Stimulated activated effector memory CD8-positive, alpha-beta T cell treated with anti-CD3 and anti-CD28 coated beads, Interleukin-12 subunit alpha, Interleukin-12 subunit beta, amount 100 ng/mL, for 72 hours (primary cell): Measurements from ENCODE around the gene HSPB8.
"Not testable (repeated sequence)": the region's sequence is repeated elsewhere in the genome, so short reads cannot be mapped to it uniquely, and the experiment has no call there.

Experiments
- ATAC-seq: fragments of 150-1000 bp; cut with Tn5 transposase; 2 replicates; pipeline ENCODE4 v1.10.0; 2021
- DNase-seq, 2 donors: peaks; one replicate each; pipeline ENCODE4 v3.0.0; 2021 to 2022; ENCODE audit warnings: low spot score in 2 of 2
- H3K27ac Mint-ChIP-seq: one replicate; pipeline ENCODE4 v1.8.0; 2022; ENCODE audit warnings: mild to moderate bottlenecking, mixed read lengths
- H3K36me3 Mint-ChIP-seq: one replicate; pipeline ENCODE4 v1.8.0; 2022; ENCODE audit warnings: mild to moderate bottlenecking, mixed read lengths
- H3K4me1 Mint-ChIP-seq: one replicate; pipeline ENCODE4 v1.8.0; 2022; ENCODE audit warnings: mixed read lengths
- H3K4me3 Mint-ChIP-seq: one replicate; pipeline ENCODE4 v1.8.0; 2022; ENCODE audit warnings: mild to moderate bottlenecking, mixed read lengths
- H3K9me3 Mint-ChIP-seq: one replicate; pipeline ENCODE4 v1.8.0; 2022; ENCODE audit warnings: mixed read lengths

Gene HSPB8

GRCh38 chr12:119211884-119212283 is 33.2 kb downstream of the HSPB8 start:
- H3K4me1 Mint-ChIP-seq = no peaks in the 10 kb centered on the region
- no peaks in the 10 kb centered on the region for H3K36me3 Mint-ChIP-seq
- H3K4me3 Mint-ChIP-seq = no peak overlapping the region
- ATAC-seq (no peak), DNase-seq (no peak)
- no peak overlapping the region for H3K27ac Mint-ChIP-seq
- H3K9me3 Mint-ChIP-seq = no peaks in the 10 kb centered on the region

GRCh38 chr12:119216084-119216483 is 37.4 kb downstream of the HSPB8 start:
- Mint-ChIP-seq H3K4me1 (no peaks in the 10 kb centered on the region), H3K36me3 (no peaks in the 10 kb centered on the region), H3K4me3 (no peak overlapping the region), H3K27ac (no peak overlapping the region), H3K9me3 (no peaks in the 10 kb centered on the region)
- DNase-seq (no peak), ATAC-seq (no peak)

- not testable (repeated sequence) for H3K36me3 Mint-ChIP-seq, H3K4me3 Mint-ChIP-seq, H3K27ac Mint-ChIP-seq, H3K9me3 Mint-ChIP-seq, DNase-seq, H3K4me1 Mint-ChIP-seq, ATAC-seq
Measured at GRCh38 chr12:119218875-119219274, 40.1 kb downstream of the HSPB8 start.

GRCh38 chr12:119222222-119222951 is 43.7 kb downstream of the HSPB8 start:
- Mint-ChIP-seq H3K9me3 (no peaks in the 10 kb centered on the region), H3K36me3 (no peaks in the 10 kb centered on the region), H3K4me3 (no peak overlapping the region), H3K27ac (no peak overlapping the region), H3K4me1 (no peaks in the 10 kb centered on the region)
- DNase-seq = no peak
- ATAC-seq = no peak

GRCh38 chr12:119225454-119225853 is 46.7 kb downstream of the HSPB8 start:
- no peak for DNase-seq
- ATAC-seq = no peak
- Mint-ChIP-seq H3K36me3 (no peaks in the 10 kb centered on the region), H3K4me1 (no peaks in the 10 kb centered on the region), H3K27ac (no peak overlapping the region), H3K9me3 (peaks cover 3% of the 10 kb centered on the region), H3K4me3 (no peak overlapping the region)

GRCh38 chr12:119227292-119227691 is 48.6 kb downstream of the HSPB8 start:
- H3K36me3 Mint-ChIP-seq = no peaks in the 10 kb centered on the region
- H3K4me1 Mint-ChIP-seq = no peaks in the 10 kb centered on the region
- no peak overlapping the region for H3K27ac Mint-ChIP-seq
- no peak overlapping the region for H3K4me3 Mint-ChIP-seq
- no peak for ATAC-seq
- H3K9me3 Mint-ChIP-seq = peaks cover 3% of the 10 kb centered on the region
- DNase-seq = no peak

- DNase-seq (no peak), ATAC-seq (no peak)
- Mint-ChIP-seq H3K4me3 (no peak overlapping the region), H3K4me1 (no peaks in the 10 kb centered on the region), H3K27ac (no peak overlapping the region), H3K36me3 (no peaks in the 10 kb centered on the region), H3K9me3 (peaks cover 3% of the 10 kb centered on the region)
Measured at GRCh38 chr12:119229205-119229604, 50.5 kb downstream of the HSPB8 start.

GRCh38 chr12:119229837-119230236 is 51.1 kb downstream of the HSPB8 start:
- Mint-ChIP-seq H3K36me3 (no peaks in the 10 kb centered on the region), H3K9me3 (peaks cover 3% of the 10 kb centered on the region), H3K27ac (no peak overlapping the region), H3K4me1 (no peaks in the 10 kb centered on the region), H3K4me3 (no peak overlapping the region)
- ATAC-seq = no peak
- no peak for DNase-seq

GRCh38 chr12:119230807-119231206 is 52.1 kb downstream of the HSPB8 start:
- no peak for ATAC-seq
- no peaks in the 10 kb centered on the region for H3K36me3 Mint-ChIP-seq
- H3K4me1 Mint-ChIP-seq = no peaks in the 10 kb centered on the region
- H3K27ac Mint-ChIP-seq = no peak overlapping the region
- no peak for DNase-seq
- no peak overlapping the region for H3K4me3 Mint-ChIP-seq
- peaks cover 3% of the 10 kb centered on the region for H3K9me3 Mint-ChIP-seq

GRCh38 chr12:119231774-119232173 is 53.0 kb downstream of the HSPB8 start:
- Mint-ChIP-seq H3K4me1 (no peaks in the 10 kb centered on the region), H3K36me3 (no peaks in the 10 kb centered on the region), H3K4me3 (no peak overlapping the region), H3K9me3 (peaks cover 3% of the 10 kb centered on the region), H3K27ac (no peak overlapping the region)
- DNase-seq (no peak), ATAC-seq (no peak)

GRCh38 chr12:119235197-119235751 is 56.5 kb downstream of the HSPB8 start:
- ATAC-seq = no peak
- H3K9me3 Mint-ChIP-seq = peaks cover 3% of the 10 kb centered on the region

GRCh38 chr12:119236372-119236771 is 57.6 kb downstream of the HSPB8 start:
- Mint-ChIP-seq H3K4me3 (no peak overlapping the region), H3K4me1 (no peaks in the 10 kb centered on the region), H3K9me3 (peaks cover 3% of the 10 kb centered on the region), H3K36me3 (no peaks in the 10 kb centered on the region), H3K27ac (no peak overlapping the region)
- no peak for ATAC-seq
- DNase-seq = no peak

More at GRCh38 chr12:119235197-119235751, 56.5 kb downstream of the HSPB8 start:
- Mint-ChIP-seq H3K36me3 (no peaks in the 10 kb centered on the region), H3K27ac (no peak overlapping the region), H3K4me3 (no peak overlapping the region), H3K4me1 (no peaks in the 10 kb centered on the region)
- no peak for DNase-seq

GRCh38 chr12:119239040-119239439 is 60.3 kb downstream of the HSPB8 start:
- no peak for ATAC-seq

GRCh38 chr12:119241049-119241448 is 62.3 kb downstream of the HSPB8 start:
- Mint-ChIP-seq H3K4me1 (no peaks in the 10 kb centered on the region), H3K27ac (no peak overlapping the region), H3K4me3 (no peak overlapping the region), H3K9me3 (peaks cover 3% of the 10 kb centered on the region), H3K36me3 (no peaks in the 10 kb centered on the region)
- ATAC-seq (no peak), DNase-seq (no peak)

More at GRCh38 chr12:119239040-119239439, 60.3 kb downstream of the HSPB8 start:
- Mint-ChIP-seq H3K36me3 (no peaks in the 10 kb centered on the region), H3K4me3 (no peak overlapping the region), H3K9me3 (peaks cover 3% of the 10 kb centered on the region), H3K4me1 (no peaks in the 10 kb centered on the region), H3K27ac (no peak overlapping the region)
- DNase-seq = no peak

GRCh38 chr12:119241580-119242169 is 62.9 kb downstream of the HSPB8 start:
- H3K4me1 Mint-ChIP-seq = no peaks in the 10 kb centered on the region
- peaks cover 3% of the 10 kb centered on the region for H3K9me3 Mint-ChIP-seq
- no peak overlapping the region for H3K4me3 Mint-ChIP-seq
- DNase-seq (no peak), ATAC-seq (no peak)
- H3K36me3 Mint-ChIP-seq = no peaks in the 10 kb centered on the region
- no peak overlapping the region for H3K27ac Mint-ChIP-seq
